ENCODE data around the gene CCDC8. TPM values are rescaled to one million over a fixed set of nuclear protein-coding genes. Genes with fewer than 3 reads are reported as not detected.
"Not testable (repeated sequence)": the region's sequence is repeated elsewhere in the genome, so short reads cannot be mapped to it uniquely, and the experiment has no call there.

The CCDC8 gene
- total RNA-seq, 1 experiment from 2014 or later: 24.5 TPM

GRCh38 chr19:46423188-46423587, 9.8 kb upstream of the CCDC8 start:
- ChIA-PET CTCF (no interaction called here), POLR2A (ENCODE audit: low non-redundant PET) (interaction anchor here (0.7 kb wide), 1 partner anchor 296 kb away, joined by 7 read pairs; no protein-coding TSS in a partner anchor)
- H3K4me3 ChIP-seq (ENCODE audit: low read depth, low read length, poor library complexity, severe bottlenecking): no peak overlapping the region
- intact Hi-C loops (cut with micrococcal nuclease; ENCODE audit: unreplicated experiment): no loop called here
- no peaks in the 10 kb centered on the region for H3K27me3 ChIP-seq (replicated peaks; ENCODE audit: insufficient read depth, low read depth, low read length, poor library complexity)
- TF ChIP-seq CTCF (conservative IDR thresholded peaks at IDR 0.05; ENCODE audit: low read depth, low read length) (no peak), EZH2 (IDR thresholded peaks at IDR 0.05; ENCODE audit: borderline replicate concordance, low read depth, low read length, poor library complexity, severe bottlenecking) (no peak)
- no peaks in the 10 kb centered on the region for H3K9me3 ChIP-seq (ENCODE audit: low read depth, low read length, poor library complexity, severe bottlenecking)
- H3K27ac ChIP-seq (ENCODE audit: low read depth, low read length, poor library complexity, severe bottlenecking): no peak overlapping the region
- H3K4me1 ChIP-seq (ENCODE audit: insufficient read depth, low read length, poor library complexity, severe bottlenecking): peaks cover 13% of the 10 kb centered on the region
- DNase-seq (ENCODE audit: low spot score): no peak
- H3K36me3 ChIP-seq (ENCODE audit: insufficient read depth, low read length, poor library complexity, severe bottlenecking): no peaks in the 10 kb centered on the region
- BruUV-seq (replicated peaks): no TSS peak

GRCh38 chr19:46422344-46422743, 9.0 kb upstream of the CCDC8 start:
- Histone ChIP-seq H3K4me1 (ENCODE audit: insufficient read depth, low read length, poor library complexity, severe bottlenecking) (peaks cover 13% of the 10 kb centered on the region), H3K9me3 (ENCODE audit: low read depth, low read length, poor library complexity, severe bottlenecking) (no peaks in the 10 kb centered on the region), H3K36me3 (ENCODE audit: insufficient read depth, low read length, poor library complexity, severe bottlenecking) (no peaks in the 10 kb centered on the region), H3K27ac (ENCODE audit: low read depth, low read length, poor library complexity, severe bottlenecking) (no peak overlapping the region), H3K27me3 (replicated peaks; ENCODE audit: insufficient read depth, low read depth, low read length, poor library complexity) (no peaks in the 10 kb centered on the region), H3K4me3 (ENCODE audit: low read depth, low read length, poor library complexity, severe bottlenecking) (no peak overlapping the region)
- intact Hi-C loops (cut with micrococcal nuclease; ENCODE audit: unreplicated experiment): no loop called here
- CTCF ChIA-PET: no interaction called here
- POLR2A ChIA-PET (ENCODE audit: low non-redundant PET): no interaction called here
- BruUV-seq (replicated peaks): no TSS peak
- no peak for TF ChIP-seq EZH2 (IDR thresholded peaks at IDR 0.05; ENCODE audit: borderline replicate concordance, low read depth, low read length, poor library complexity, severe bottlenecking)
- no peak for TF ChIP-seq CTCF (conservative IDR thresholded peaks at IDR 0.05; ENCODE audit: low read depth, low read length)
- DNase-seq (ENCODE audit: low spot score): no peak

GRCh38 chr19:46420056-46420455, 6.7 kb upstream of the CCDC8 start:
- no peaks in the 10 kb centered on the region for H3K27me3 ChIP-seq (replicated peaks; ENCODE audit: insufficient read depth, low read depth, low read length, poor library complexity)
- ChIA-PET POLR2A (ENCODE audit: low non-redundant PET) (no interaction called here), CTCF (no interaction called here)
- peak overlapping the region; percentile 47 for H3K27ac ChIP-seq (ENCODE audit: low read depth, low read length, poor library complexity, severe bottlenecking)
- H3K9me3 ChIP-seq (ENCODE audit: low read depth, low read length, poor library complexity, severe bottlenecking): no peaks in the 10 kb centered on the region
- peak; percentile 62 for DNase-seq (ENCODE audit: low spot score)
- H3K36me3 ChIP-seq (ENCODE audit: insufficient read depth, low read length, poor library complexity, severe bottlenecking): no peaks in the 10 kb centered on the region
- no TSS peak for BruUV-seq (replicated peaks)
- intact Hi-C loops (cut with micrococcal nuclease; ENCODE audit: unreplicated experiment): no loop called here
- H3K4me3 ChIP-seq (ENCODE audit: low read depth, low read length, poor library complexity, severe bottlenecking): no peak overlapping the region
- TF ChIP-seq CTCF (conservative IDR thresholded peaks at IDR 0.05; ENCODE audit: low read depth, low read length) (no peak), EZH2 (IDR thresholded peaks at IDR 0.05; ENCODE audit: borderline replicate concordance, low read depth, low read length, poor library complexity, severe bottlenecking) (no peak)
- peaks cover 24% of the 10 kb centered on the region for H3K4me1 ChIP-seq (ENCODE audit: insufficient read depth, low read length, poor library complexity, severe bottlenecking)

- CTCF ChIA-PET; H3K27me3 ChIP-seq (replicated peaks; ENCODE audit: insufficient read depth, low read depth, low read length, poor library complexity); BruUV-seq (replicated peaks); H3K36me3 ChIP-seq (ENCODE audit: insufficient read depth, low read length, poor library complexity, severe bottlenecking); H3K9me3 ChIP-seq (ENCODE audit: low read depth, low read length, poor library complexity, severe bottlenecking); intact Hi-C loops (cut with micrococcal nuclease; ENCODE audit: unreplicated experiment): not testable (repeated sequence)
- Histone ChIP-seq H3K27ac (ENCODE audit: low read depth, low read length, poor library complexity, severe bottlenecking) (peak overlapping the region; percentile 71), H3K4me3 (ENCODE audit: low read depth, low read length, poor library complexity, severe bottlenecking) (peak overlapping the region; percentile 43), H3K4me1 (ENCODE audit: insufficient read depth, low read length, poor library complexity, severe bottlenecking) (peaks cover 38% of the 10 kb centered on the region)
- POLR2A ChIA-PET (ENCODE audit: low non-redundant PET): interaction anchor here (0.7 kb wide), 1 partner anchor 8 kb away, joined by 3 read pairs; no protein-coding TSS in a partner anchor
- peak; percentile 94 for DNase-seq (ENCODE audit: low spot score)
Measured at GRCh38 chr19:46415804-46416709, 2.7 kb upstream of the CCDC8 start.

- intact Hi-C loops (cut with micrococcal nuclease; ENCODE audit: unreplicated experiment); CTCF ChIA-PET; H3K36me3 ChIP-seq (ENCODE audit: insufficient read depth, low read length, poor library complexity, severe bottlenecking); H3K27me3 ChIP-seq (replicated peaks; ENCODE audit: insufficient read depth, low read depth, low read length, poor library complexity); BruUV-seq (replicated peaks); H3K27ac ChIP-seq (ENCODE audit: low read depth, low read length, poor library complexity, severe bottlenecking); DNase-seq (ENCODE audit: low spot score); POLR2A ChIA-PET (ENCODE audit: low non-redundant PET); H3K4me3 ChIP-seq (ENCODE audit: low read depth, low read length, poor library complexity, severe bottlenecking); H3K9me3 ChIP-seq (ENCODE audit: low read depth, low read length, poor library complexity, severe bottlenecking): not testable (repeated sequence)
- peaks cover 41% of the 10 kb centered on the region for H3K4me1 ChIP-seq (ENCODE audit: insufficient read depth, low read length, poor library complexity, severe bottlenecking)
Measured at GRCh38 chr19:46414899-46415298, 1.5 kb upstream of the CCDC8 start.

All from A673 (cell line).